Upper lobe of left lung (tissue), 4 donors: ENCODE data around the gene IGSF3.
"Not testable (repeated sequence)": the region's sequence is repeated elsewhere in the genome, so short reads cannot be mapped to it uniquely, and the experiment has no call there.

Experiments used
- POLR2A ChIP-seq, 4 donors: fragments of 450-650 bp; IDR thresholded peaks; one replicate each; pipeline ENCODE4 v1.5.1; 2016 to 2017; ENCODE audit warnings: antibody characterized with exemption in 4 of 4, mild to moderate bottlenecking in 2 of 4
- TF ChIP-seq, protein P1 (sequence below), 6 experiments: fragments of 450-650 bp in 4 of 6; fragments of 200-600 bp in 2 of 6; sonication (generic) in 2 of 6; IDR thresholded peaks; one replicate each; pipeline ENCODE4 v1.5.1; 2016 to 2019; ENCODE audit warnings: antibody characterized with exemption in 6 of 6

DNA sequence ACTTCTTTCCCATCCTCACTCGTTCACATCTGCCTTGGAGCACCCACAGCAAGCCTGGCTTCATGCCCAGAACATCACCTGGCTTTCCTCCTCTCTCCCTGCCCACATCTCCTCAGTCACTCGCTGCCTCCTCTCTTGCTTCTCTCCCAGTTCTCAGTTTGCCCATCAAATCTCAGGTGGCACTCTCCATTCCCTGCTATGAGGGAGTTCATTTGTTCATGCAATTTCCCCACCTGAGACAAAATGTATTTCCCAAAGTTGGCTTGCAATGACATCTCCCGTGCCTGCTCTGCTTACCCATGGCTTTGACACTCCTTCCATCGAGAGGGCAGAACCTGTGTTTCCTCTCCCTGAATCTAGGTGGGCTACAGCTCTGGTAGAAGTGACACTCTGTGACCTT, 33.1 kb downstream of the IGSF3 start:
- TF ChIP-seq, protein P1, sequence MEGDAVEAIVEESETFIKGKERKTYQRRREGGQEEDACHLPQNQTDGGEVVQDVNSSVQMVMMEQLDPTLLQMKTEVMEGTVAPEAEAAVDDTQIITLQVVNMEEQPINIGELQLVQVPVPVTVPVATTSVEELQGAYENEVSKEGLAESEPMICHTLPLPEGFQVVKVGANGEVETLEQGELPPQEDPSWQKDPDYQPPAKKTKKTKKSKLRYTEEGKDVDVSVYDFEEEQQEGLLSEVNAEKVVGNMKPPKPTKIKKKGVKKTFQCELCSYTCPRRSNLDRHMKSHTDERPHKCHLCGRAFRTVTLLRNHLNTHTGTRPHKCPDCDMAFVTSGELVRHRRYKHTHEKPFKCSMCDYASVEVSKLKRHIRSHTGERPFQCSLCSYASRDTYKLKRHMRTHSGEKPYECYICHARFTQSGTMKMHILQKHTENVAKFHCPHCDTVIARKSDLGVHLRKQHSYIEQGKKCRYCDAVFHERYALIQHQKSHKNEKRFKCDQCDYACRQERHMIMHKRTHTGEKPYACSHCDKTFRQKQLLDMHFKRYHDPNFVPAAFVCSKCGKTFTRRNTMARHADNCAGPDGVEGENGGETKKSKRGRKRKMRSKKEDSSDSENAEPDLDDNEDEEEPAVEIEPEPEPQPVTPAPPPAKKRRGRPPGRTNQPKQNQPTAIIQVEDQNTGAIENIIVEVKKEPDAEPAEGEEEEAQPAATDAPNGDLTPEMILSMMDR (IDR thresholded peaks at IDR 0.05) = not testable (repeated sequence)
- not testable (repeated sequence) for TF ChIP-seq POLR2A (IDR thresholded peaks at IDR 0.05)
